Measurements from ENCODE around the gene SYT14. TPM values are rescaled to one million over a fixed set of nuclear protein-coding genes. Genes with fewer than 3 reads are reported as not detected.

SYT14 gene
- polyA plus RNA-seq, 3 donors: not detected

DNA sequence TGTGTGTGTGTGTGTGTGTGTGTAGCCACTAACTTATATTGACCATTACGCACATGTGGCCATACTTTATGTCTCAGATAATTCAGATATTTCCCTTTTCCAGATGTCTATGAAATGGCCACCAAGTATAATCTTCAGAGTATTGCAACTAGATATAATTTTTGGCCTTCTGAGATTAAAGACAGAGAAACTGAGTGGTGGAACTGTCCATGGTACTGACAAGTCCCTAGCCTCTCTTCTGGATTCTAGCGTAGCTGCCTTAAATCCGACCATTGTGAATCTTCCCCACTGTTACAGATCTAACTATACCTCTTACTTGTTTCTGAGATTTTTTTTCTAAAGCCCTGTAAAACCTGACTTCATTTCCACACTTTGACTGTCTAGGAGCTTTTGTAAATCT, 194.6 kb downstream of the SYT14 start:
- Histone ChIP-seq H3K9ac (ENCODE audit: insufficient read depth, low read length, poor library complexity, severe bottlenecking) (no peak overlapping the region), H3K36me3 (replicated peaks in 1 of 2; ENCODE audit: control insufficient read depth in 1 of 2, insufficient read depth in 2 of 2, low read length in 2 of 2) (no peaks in the 10 kb centered on the region), H4K20me1 (ENCODE audit: insufficient read depth, low read length) (no peaks in the 10 kb centered on the region), H3K4me2 (replicated peaks; ENCODE audit: extremely low read depth, low read length, poor library complexity, severe bottlenecking) (no peak overlapping the region), H3K79me2 (ENCODE audit: insufficient read depth, low read length) (no peaks in the 10 kb centered on the region), H3K9me3 (replicated peaks in 1 of 2; ENCODE audit: control insufficient read depth in 1 of 2, insufficient read depth in 1 of 2, low read length in 2 of 2) (no peaks in the 10 kb centered on the region), H2AFZ (ENCODE audit: insufficient read depth, low read depth, low read length, poor library complexity, severe bottlenecking) (no peak overlapping the region), H3K4me3 (replicated peaks in 1 of 3; ENCODE audit: low read depth in 2 of 3, low read length in 3 of 3) (no peak overlapping the region), H3K4me1 (ENCODE audit: control insufficient read depth in 1 of 2, insufficient read depth in 2 of 2, low read length in 2 of 2) (no peaks in the 10 kb centered on the region), H3K27me3 (ENCODE audit: control insufficient read depth in 2 of 2, insufficient read depth in 2 of 2, low read length in 2 of 2) (no peaks in the 10 kb centered on the region), H3K27ac (ENCODE audit: low read depth in 1 of 2, low read length in 2 of 2) (no peak overlapping the region)
- 75% methylated on average over 2 of the region's 3 CpGs for WGBS (ENCODE audit: insufficient coverage)
- intact Hi-C loops (cut with micrococcal nuclease): no loop called here
- Mint-ChIP-seq H3K4me1 (no peaks in the 10 kb centered on the region), H3K27ac (no peak overlapping the region), H3K27me3 (ENCODE audit: low read depth in 3 of 3) (peaks cover 0 to 3% (median 0%) of the 10 kb centered on the region in 3 donors), H3K9me3 (peaks cover 0 to 2% (median 0%) of the 10 kb centered on the region in 7 donors), H3K36me3 (no peaks in the 10 kb centered on the region), H3K4me3 (no peak overlapping the region)
- no peak for DNase-seq
- TF ChIP-seq, protein P1, sequence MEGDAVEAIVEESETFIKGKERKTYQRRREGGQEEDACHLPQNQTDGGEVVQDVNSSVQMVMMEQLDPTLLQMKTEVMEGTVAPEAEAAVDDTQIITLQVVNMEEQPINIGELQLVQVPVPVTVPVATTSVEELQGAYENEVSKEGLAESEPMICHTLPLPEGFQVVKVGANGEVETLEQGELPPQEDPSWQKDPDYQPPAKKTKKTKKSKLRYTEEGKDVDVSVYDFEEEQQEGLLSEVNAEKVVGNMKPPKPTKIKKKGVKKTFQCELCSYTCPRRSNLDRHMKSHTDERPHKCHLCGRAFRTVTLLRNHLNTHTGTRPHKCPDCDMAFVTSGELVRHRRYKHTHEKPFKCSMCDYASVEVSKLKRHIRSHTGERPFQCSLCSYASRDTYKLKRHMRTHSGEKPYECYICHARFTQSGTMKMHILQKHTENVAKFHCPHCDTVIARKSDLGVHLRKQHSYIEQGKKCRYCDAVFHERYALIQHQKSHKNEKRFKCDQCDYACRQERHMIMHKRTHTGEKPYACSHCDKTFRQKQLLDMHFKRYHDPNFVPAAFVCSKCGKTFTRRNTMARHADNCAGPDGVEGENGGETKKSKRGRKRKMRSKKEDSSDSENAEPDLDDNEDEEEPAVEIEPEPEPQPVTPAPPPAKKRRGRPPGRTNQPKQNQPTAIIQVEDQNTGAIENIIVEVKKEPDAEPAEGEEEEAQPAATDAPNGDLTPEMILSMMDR (IDR thresholded peaks at IDR 0.05): no peak

DNA sequence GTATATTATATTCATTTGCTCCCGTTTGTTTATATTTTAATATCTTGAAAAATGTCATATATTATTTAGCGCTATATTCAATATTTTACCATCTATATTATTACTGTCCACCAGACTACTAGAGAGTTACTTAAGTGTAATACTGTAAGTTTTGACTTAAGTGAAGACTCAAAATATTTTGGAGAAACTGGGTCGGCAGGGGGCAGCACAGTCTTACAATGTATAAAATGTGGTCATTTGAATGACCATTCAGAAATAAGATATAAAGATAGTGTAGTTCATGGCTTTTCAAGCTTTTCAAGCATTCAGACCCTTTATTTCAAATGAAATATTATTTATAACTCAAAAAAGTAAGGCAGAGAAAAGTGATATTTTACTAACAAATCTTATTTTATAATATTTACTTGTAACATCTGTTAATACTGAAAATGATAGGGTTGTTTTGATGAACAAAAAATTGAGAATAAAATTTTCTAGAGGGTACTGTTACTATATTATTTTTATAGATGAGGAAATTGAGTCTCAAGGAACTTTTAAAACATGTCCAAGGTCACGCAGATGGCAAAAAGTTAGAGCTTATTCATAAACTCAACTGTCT, 205.5 kb downstream of the SYT14 start:
- WGBS (ENCODE audit: insufficient coverage): no CpG with 5 or more reads among the region's 4 CpGs
- H3K27ac ChIP-seq (ENCODE audit: low read depth in 1 of 2, low read length in 2 of 2): no peak overlapping the region
- no peaks in the 10 kb centered on the region for H3K79me2 ChIP-seq (ENCODE audit: insufficient read depth, low read length)
- peak in 2 of 3 donors; percentile 2 to 10 for DNase-seq
- intact Hi-C loops (cut with micrococcal nuclease): loop anchor here in 1 of 2 donors (10.0 kb wide), 1 partner anchor 261 kb away; no protein-coding TSS in a partner anchor
- TF ChIP-seq, protein P1 (IDR thresholded peaks at IDR 0.05): peak; percentile 32
- no peaks in the 10 kb centered on the region for H3K9me3 ChIP-seq (replicated peaks in 1 of 2; ENCODE audit: control insufficient read depth in 1 of 2, insufficient read depth in 1 of 2, low read length in 2 of 2)
- no peaks in the 10 kb centered on the region for H3K4me1 ChIP-seq (ENCODE audit: control insufficient read depth in 1 of 2, insufficient read depth in 2 of 2, low read length in 2 of 2)
- Mint-ChIP-seq H3K4me3 (no peak overlapping the region), H3K4me1 (no peaks in the 10 kb centered on the region), H3K27ac (no peak overlapping the region), H3K9me3 (no peaks in the 10 kb centered on the region), H3K36me3 (no peaks in the 10 kb centered on the region), H3K27me3 (ENCODE audit: low read depth in 3 of 3) (peaks cover 0 to 2% (median 0%) of the 10 kb centered on the region in 3 donors)
- no peaks in the 10 kb centered on the region for H3K36me3 ChIP-seq (replicated peaks in 1 of 2; ENCODE audit: control insufficient read depth in 1 of 2, insufficient read depth in 2 of 2, low read length in 2 of 2)
- H4K20me1 ChIP-seq (ENCODE audit: insufficient read depth, low read length): no peaks in the 10 kb centered on the region
- no peaks in the 10 kb centered on the region for H3K27me3 ChIP-seq (ENCODE audit: control insufficient read depth in 2 of 2, insufficient read depth in 2 of 2, low read length in 2 of 2)
- no peak overlapping the region for H2AFZ ChIP-seq (ENCODE audit: insufficient read depth, low read depth, low read length, poor library complexity, severe bottlenecking)
- no peak overlapping the region for H3K9ac ChIP-seq (ENCODE audit: insufficient read depth, low read length, poor library complexity, severe bottlenecking)
- no peak overlapping the region for H3K4me3 ChIP-seq (replicated peaks in 1 of 3; ENCODE audit: low read depth in 2 of 3, low read length in 3 of 3)
- no peak overlapping the region for H3K4me2 ChIP-seq (replicated peaks; ENCODE audit: extremely low read depth, low read length, poor library complexity, severe bottlenecking)

Data from CD14-positive monocyte (primary cell).